ENCODE measurements around the gene TET3. TPM values are rescaled to one million over a fixed set of nuclear protein-coding genes. Genes with fewer than 3 reads are reported as not detected.
A peak's percentile ranks its signal among the peaks of the same experiment; 100 is the strongest.

TET3 gene
- polyA plus RNA-seq, 3 donors, result 0.79 to 18.6 (median 1.4) TPM

DNA sequence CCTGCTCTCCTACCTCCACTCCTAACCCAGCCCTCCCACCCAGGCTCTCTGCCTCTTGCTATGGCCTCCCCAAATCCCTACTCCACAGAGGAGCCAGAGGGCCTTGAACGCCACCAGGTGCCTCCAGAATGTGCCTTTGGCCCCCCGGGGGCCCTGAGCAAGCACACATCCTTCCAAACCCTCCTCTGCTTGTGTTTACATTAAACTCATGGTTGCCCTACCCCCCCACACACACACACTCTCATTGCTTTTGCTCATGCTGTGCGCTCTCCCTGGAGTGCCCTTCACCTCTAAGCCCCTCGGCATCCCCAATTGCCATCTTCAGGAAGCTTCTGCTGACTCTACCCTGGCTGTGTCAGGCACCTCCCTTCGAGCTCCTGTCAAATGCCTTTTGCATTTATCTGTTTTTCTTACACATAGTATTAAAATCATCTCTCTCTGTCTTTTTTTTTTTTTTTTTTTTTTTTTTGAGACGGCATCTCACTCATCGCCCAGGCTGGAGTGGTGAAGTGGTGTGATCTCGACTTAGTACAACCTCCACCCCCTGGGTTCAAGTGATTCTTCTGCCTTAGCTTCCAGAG is 16.3 kb upstream of the TET3 start:
- H3K4me1 Mint-ChIP-seq, result peaks cover 74% of the 10 kb centered on the region

GRCh38 chr2:73969356-73969755 is 15.4 kb upstream of the TET3 start:
- Mint-ChIP-seq H3K27ac (peak overlapping the region in 5 of 7 donors; percentile 88 to 96 (median 93)), H3K4me3 (peak overlapping the region in 1 of 2 donors; percentile 30)
- H3K27ac ChIP-seq (ENCODE audit: low read depth in 1 of 2, low read length in 2 of 2), result peak overlapping the region; percentile 48 to 74

More for the DNA sequence above, 16.3 kb upstream of the TET3 start:
- Histone ChIP-seq H3K4me2 (replicated peaks; ENCODE audit: extremely low read depth, low read length, poor library complexity, severe bottlenecking) (no peak overlapping the region), H3K36me3 (replicated peaks in 1 of 2; ENCODE audit: control insufficient read depth in 1 of 2, insufficient read depth in 2 of 2, low read length in 2 of 2) (no peaks in the 10 kb centered on the region), H3K27me3 (ENCODE audit: control insufficient read depth in 2 of 2, insufficient read depth in 2 of 2, low read length in 2 of 2) (no peaks in the 10 kb centered on the region), H3K4me3 (replicated peaks in 1 of 3; ENCODE audit: low read depth in 2 of 3, low read length in 3 of 3) (no peak overlapping the region), H3K27ac (ENCODE audit: low read depth in 1 of 2, low read length in 2 of 2) (no peak overlapping the region), H3K4me1 (ENCODE audit: control insufficient read depth in 1 of 2, insufficient read depth in 2 of 2, low read length in 2 of 2) (peaks cover 57 to 62% of the 10 kb centered on the region in 2 donors), H3K9me3 (replicated peaks in 1 of 2; ENCODE audit: control insufficient read depth in 1 of 2, insufficient read depth in 1 of 2, low read length in 2 of 2) (no peaks in the 10 kb centered on the region), H3K79me2 (ENCODE audit: insufficient read depth, low read length) (peaks cover 5% of the 10 kb centered on the region), H2AFZ (ENCODE audit: insufficient read depth, low read depth, low read length, poor library complexity, severe bottlenecking) (no peak overlapping the region), H3K9ac (ENCODE audit: insufficient read depth, low read length, poor library complexity, severe bottlenecking) (no peak overlapping the region), H4K20me1 (ENCODE audit: insufficient read depth, low read length) (peaks cover 3% of the 10 kb centered on the region)
- intact Hi-C loops (cut with micrococcal nuclease), result no loop called here
- Mint-ChIP-seq H3K4me3 (no peak overlapping the region), H3K27ac (peak overlapping the region in 1 of 7 donors; percentile 83), H3K36me3 (no peaks in the 10 kb centered on the region), H3K27me3 (ENCODE audit: low read depth in 3 of 3) (peaks cover 0 to 2% (median 0%) of the 10 kb centered on the region in 3 donors), H3K9me3 (peaks cover 0 to 2% (median 0%) of the 10 kb centered on the region in 7 donors)
- 100% methylated on average over 4 of the region's 8 CpGs for WGBS (ENCODE audit: insufficient coverage)
- no peak for DNase-seq
- TF ChIP-seq CTCF (IDR thresholded peaks at IDR 0.05), result no peak

More at GRCh38 chr2:73969356-73969755, 15.4 kb upstream of the TET3 start:
- intact Hi-C loops (cut with micrococcal nuclease), result no loop called here
- H3K9me3 ChIP-seq (replicated peaks in 1 of 2; ENCODE audit: control insufficient read depth in 1 of 2, insufficient read depth in 1 of 2, low read length in 2 of 2), result no peaks in the 10 kb centered on the region
- peak overlapping the region in 1 of 3 experiments; percentile 69 for H3K4me3 ChIP-seq (replicated peaks in 1 of 3; ENCODE audit: low read depth in 2 of 3, low read length in 3 of 3)
- Mint-ChIP-seq H3K4me1 (peaks cover 70% of the 10 kb centered on the region), H3K27me3 (ENCODE audit: low read depth in 3 of 3) (peaks cover 0 to 2% (median 0%) of the 10 kb centered on the region in 3 donors), H3K9me3 (peaks cover 0 to 2% (median 0%) of the 10 kb centered on the region in 7 donors), H3K36me3 (no peaks in the 10 kb centered on the region)
- peaks cover 5% of the 10 kb centered on the region for H3K79me2 ChIP-seq (ENCODE audit: insufficient read depth, low read length)
- 0% methylated on average over 1 of the region's 4 CpGs for WGBS (ENCODE audit: insufficient coverage)
- H3K27me3 ChIP-seq (ENCODE audit: control insufficient read depth in 2 of 2, insufficient read depth in 2 of 2, low read length in 2 of 2), result no peaks in the 10 kb centered on the region
- H3K4me1 ChIP-seq (ENCODE audit: control insufficient read depth in 1 of 2, insufficient read depth in 2 of 2, low read length in 2 of 2), result peaks cover 57 to 63% of the 10 kb centered on the region in 2 donors
- H3K9ac ChIP-seq (ENCODE audit: insufficient read depth, low read length, poor library complexity, severe bottlenecking), result no peak overlapping the region
- H4K20me1 ChIP-seq (ENCODE audit: insufficient read depth, low read length), result peaks cover 3% of the 10 kb centered on the region
- H2AFZ ChIP-seq (ENCODE audit: insufficient read depth, low read depth, low read length, poor library complexity, severe bottlenecking), result no peak overlapping the region
- DNase-seq, result peak in 1 of 3 donors; percentile 30
- TF ChIP-seq CTCF (IDR thresholded peaks at IDR 0.05), result no peak
- peak overlapping the region; percentile 69 for H3K4me2 ChIP-seq (replicated peaks; ENCODE audit: extremely low read depth, low read length, poor library complexity, severe bottlenecking)
- no peaks in the 10 kb centered on the region for H3K36me3 ChIP-seq (replicated peaks in 1 of 2; ENCODE audit: control insufficient read depth in 1 of 2, insufficient read depth in 2 of 2, low read length in 2 of 2)
